Measurements from ENCODE around the gene TRAPPC3.
A peak's percentile ranks its signal among the peaks of the same experiment; 100 is the strongest.

TRAPPC3 gene

DNA sequence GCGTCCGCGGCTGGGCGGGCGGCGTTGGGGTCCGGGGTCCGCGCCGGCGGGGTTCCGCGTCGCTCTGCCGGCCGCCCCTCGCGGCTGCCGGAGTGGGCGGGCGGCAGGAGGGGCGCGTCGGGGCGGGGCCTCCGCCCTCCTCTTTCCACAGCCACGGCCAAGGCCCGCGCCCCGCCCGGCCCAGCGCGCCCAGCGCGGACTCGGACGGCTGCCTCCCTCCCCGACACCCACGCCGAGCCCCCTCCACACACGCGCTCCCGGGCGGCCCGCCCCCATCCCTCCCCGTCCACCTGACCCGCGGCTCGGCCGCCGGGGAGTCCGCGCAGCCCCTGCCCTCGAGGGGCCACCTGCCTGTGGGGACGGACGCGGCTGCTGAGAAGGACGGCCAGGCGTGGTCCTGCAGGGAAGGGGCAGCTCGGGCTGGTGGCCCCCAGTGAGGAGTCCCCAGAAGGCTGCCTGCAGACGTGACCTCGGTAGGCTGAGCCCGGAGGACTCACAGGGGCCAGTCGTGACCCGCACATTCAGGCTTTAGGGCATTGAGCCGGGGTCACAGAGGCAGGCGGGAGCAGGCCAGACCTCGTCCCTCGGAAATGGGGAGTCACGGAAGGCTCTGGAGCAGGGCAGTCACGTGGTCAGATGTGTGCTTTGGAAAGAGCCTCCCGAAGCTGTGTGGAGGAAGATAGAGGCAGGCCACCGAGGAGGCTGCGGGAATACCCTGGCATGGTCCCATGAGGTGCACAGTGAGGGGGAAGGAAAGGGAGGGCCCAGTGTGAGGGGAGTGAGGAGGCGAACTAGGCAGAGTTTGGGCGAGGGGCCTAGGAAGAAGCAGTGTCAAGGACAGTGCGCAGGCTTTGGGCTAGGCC is 23.9 kb downstream of the TRAPPC3 start, which contains the start of gene COL8A2:
Gene COL8A2, minus strand, starts transcription at position 94 of the 863 bp plus-strand sequence. CDS start 24,980 bp downstream, outside the sequence.
- no peak for DNase-seq

DNA sequence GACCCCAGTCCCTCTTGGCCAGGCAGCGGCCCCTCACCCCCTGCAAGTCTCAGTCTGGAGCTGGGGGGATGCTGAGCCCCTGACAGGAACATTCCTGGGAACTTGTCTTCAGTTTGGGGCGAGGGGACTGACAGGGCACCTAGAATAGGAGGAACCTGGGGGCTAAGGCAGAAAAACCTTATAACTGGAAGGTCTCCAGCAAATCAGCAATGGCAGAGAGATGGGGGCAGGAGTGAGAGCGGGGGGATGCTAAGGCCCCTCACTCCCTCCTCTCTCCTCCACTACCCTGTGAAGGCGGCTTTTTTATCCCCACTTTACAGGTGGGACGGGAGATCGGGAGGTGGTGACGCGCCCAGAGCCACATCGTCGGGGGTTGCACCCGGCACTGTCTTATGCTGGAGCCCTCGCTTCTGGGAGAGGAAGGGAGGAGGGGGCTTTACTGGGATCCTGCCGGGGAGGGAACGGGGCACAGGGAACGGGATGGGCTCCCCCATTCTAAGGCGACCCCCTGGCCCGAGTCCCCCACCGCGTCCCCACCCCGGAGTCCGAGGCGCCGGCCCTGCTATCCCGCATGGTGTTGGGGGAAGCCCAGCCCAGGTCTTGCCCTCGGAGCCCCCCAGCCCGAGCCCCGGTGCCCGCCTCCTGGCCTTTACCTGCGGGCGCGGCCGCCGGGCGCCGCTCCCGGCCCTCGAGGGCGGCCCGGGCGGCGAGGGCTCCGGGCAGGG is 24.7 kb downstream of the TRAPPC3 start:
- DNase-seq, result no peak

DNA sequence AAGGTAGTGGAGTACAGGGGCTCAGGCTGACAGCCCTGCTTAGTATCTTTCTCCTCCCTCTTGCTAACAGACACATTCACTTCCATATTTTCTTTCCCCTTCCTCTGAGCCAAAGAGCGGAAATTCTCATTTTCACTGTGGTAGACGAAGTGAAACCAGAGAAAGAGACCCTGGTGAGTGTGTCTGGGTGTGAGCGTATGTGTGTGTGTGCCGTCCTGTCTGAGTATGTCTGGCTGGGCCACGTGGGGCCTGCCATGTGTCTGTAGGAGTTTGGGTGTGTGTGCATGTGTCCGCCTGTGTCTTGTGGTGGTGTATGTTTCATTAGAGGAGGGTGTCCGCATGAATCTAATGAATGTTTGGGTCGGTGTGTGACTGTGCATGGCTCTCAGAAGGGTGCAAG is 25.9 kb downstream of the TRAPPC3 start:
- no peak for DNase-seq

DNA sequence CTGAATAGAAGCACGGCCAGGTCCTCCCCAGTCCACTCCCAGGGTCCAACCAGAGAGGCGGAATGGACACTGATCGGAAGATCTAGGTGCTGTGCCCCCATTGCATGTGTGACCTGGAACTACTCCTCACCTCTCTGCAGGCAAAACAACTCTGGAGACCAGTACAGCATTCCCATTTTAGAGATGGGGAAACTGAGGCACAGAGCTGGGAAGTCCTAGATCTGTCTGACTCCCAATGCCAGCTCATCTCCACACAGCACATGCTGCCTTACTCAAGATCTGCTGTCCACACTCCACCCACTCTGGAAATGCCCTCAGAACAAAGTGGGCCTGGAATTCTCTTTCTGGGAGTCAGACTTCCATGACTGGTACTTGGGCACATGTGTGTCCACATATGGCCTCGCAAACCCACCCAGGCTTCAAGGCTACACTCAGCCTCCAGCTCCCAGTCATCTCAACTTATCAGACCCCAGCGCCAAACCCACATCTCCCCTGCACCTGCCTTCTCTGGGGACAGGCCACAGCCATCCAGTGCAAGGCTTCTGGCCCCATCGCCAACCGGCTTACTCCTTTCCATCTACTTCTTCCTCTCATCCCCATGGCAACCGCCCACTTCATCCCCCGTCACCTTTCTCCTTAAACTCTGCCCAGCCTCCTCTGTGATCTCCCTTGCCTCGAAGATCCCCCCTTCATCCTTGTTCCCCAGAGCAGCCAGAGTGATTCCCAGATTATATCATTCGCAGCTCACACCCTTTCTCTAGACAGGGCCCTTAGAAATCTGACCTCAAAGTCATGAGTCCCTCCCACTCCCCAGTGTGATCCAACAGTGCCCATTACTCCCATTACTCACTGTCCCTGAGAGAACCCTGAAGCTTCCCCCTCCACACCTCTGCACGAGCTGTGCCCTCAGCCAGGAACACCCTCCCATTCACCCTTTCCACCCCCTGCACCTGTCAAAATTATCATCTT is 26.9 kb downstream of the TRAPPC3 start:
- no peak for DNase-seq

DNA sequence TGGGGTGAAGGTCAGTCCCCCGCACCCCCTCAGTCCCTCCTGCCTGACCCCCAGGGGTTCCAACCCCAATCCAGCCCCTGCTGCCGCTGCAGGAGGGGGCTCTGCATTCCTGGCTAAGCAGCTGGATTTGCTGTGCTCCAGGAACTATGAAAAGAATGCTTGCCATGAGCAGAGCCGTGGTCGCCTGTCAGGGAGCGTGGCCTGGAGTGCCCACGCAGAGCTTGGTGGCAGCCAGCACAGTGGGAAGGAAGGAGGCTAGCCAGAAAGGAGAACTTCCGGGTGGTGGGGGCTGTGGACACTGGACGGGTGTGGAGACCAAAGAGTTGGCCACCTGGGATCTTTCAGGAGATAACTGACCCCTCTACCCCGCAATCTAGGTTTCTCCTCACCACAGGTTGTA is 29.8 kb downstream of the TRAPPC3 start:
- no peak for DNase-seq

DNA sequence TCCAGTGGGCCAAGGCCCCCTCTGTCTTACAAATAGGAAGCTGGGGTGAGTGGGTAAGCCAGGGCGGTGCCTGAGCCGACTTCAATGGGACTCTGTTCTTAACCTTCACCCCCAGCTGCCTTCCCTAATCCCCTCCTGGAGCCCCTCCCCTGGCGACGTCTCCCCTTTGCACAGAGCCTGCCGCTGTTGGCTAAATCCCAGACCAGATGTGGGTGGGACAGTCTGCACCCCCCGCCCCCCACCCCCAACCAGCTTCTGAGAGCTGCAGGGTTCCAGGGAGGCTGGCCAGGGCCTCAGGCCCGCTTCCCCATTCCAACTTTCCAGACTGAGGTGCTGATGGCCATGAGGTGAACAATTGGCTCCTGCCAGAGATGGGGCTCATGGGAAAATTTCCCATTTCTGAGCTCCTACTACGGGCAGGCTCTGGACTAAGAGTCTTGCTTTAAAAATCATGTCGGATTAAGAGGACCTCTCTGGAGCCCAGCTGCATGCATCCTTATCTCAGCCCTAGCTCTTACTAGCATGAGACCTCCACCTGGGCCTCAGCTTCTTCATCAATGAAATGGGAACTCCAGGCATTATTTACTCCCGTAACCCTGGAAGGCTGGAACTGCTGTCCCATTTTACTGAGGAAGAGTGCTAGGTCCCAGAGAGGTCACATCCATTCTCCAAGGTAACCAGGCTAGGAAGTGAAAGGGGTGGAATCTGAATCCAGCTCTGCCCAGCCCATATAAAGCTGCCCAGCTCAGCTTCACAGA is 30.7 kb downstream of the TRAPPC3 start:
- DNase-seq, result no peak

DNA sequence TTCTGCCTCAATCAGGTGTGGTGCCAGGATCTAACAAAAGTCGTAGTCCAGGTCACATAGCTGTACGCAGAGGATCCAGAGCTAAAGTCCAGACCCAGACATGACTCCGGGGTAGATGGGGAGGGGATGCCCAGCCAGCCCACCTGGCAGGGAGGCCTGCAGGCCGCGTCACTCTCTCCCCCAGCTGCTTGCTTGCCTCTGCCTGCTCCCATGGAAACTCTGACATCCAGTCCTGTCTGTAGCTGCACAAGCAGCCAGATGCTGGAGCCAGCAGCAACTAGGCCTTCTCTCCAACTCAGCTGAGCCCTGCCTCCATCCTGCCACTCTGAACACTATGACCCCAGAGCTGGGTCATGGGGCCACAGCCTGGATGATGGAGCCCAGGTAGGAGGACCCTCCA is 32.4 kb downstream of the TRAPPC3 start:
- DNase-seq, result no peak

DNA sequence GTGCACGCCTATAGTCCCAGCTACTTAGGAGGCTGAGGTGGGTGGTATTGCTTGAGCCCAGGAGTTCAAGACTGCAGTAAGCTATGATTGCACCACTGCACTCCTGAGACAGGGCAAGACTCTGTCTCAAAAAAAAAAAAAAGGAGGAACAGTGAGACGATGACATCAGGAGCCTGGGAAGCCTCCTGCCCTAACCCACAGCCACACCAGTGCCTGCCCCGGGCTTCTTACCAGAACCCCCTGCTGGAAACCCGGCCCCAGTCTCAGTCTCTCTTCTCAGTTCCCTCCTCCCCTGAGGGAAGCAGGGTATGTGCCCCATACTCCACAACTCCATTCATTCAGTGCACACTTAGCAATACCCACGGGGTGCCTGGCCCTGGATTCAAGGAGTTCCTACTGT is 33.4 kb downstream of the TRAPPC3 start:
- no peak for DNase-seq

DNA sequence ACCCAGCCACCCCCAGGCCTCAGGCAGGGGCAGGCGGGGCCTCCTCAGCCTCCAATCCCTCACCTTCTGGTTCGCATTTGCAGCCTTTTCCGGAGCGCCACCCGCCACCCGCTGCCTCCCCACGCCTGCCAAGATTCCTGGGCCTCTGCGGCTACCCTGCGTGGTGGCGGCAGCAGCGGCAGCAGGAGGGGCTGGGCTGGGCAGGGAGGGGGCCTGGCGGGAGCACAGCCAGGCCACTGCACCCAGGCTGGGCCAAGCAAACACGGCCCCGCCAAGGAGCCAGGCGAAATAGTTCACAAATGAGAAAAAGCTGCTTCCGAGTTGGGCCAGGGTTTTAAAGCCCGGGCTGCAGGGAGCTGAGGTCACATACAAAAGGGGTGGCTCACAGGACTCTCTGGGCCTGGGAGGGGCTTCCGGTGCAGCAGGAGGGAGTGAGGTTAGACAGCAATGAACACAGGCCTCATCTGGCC is 34.1 kb downstream of the TRAPPC3 start:
- no peak for DNase-seq

DNA sequence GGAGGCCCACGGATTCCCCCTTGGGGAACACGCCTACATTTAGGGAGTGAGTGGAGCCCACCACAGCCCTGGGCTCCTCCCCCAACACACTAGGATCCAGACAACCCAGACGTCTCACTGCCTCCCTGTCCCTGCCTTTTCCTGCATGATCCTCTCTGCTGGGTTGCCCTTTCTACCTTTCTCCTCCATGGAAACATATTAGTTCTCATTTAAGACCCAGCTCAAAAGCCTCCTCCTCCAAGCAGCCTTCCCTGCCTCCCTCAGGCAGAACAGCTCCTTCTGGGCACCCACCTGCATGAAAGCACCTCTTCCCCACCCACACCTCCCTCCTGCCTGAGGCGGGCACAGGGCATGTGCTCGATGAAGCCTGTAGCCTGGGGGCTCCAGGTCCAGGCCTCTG is 34.9 kb downstream of the TRAPPC3 start:
- no peak for DNase-seq

DNA sequence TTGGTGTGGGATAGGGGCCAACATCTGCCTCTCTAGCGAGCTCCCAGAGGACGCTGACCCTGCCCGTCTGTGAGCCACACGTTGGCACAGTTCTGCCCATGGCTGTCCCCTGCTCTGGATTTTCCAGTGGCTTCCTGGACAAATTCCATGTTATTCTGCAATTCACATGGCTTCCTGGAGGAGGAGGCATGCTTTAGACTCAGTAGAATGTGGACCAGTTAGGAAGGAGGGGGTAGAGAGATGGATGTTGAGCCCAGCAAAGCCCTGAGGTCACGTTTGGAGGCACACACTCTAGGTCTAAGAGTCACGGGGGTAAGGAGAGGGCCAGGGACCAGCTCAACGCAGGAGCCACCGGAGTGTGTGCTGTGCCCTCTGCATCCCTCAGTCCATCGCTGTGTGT is 36.5 kb downstream of the TRAPPC3 start:
- DNase-seq, result no peak

DNA sequence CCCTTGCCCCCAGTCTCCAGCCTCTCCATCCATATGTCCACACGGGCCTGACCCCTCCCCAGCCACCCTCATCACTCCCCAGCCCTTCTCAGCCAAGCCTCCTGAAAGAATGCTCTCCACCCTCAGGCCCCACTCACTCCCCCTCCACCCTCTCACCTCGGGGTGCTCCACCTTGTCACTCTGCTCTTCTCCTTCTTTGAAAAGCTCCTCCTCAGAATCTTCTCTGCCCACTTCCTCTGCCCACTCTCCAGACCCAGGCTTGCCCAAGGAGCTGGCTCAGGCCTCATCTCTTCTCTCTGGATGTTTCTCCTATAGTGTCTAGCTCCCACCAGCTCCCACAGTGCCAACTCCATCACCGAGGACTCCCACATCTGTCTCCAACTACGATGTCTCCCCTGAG is 38.1 kb downstream of the TRAPPC3 start:
- no peak for DNase-seq

DNA sequence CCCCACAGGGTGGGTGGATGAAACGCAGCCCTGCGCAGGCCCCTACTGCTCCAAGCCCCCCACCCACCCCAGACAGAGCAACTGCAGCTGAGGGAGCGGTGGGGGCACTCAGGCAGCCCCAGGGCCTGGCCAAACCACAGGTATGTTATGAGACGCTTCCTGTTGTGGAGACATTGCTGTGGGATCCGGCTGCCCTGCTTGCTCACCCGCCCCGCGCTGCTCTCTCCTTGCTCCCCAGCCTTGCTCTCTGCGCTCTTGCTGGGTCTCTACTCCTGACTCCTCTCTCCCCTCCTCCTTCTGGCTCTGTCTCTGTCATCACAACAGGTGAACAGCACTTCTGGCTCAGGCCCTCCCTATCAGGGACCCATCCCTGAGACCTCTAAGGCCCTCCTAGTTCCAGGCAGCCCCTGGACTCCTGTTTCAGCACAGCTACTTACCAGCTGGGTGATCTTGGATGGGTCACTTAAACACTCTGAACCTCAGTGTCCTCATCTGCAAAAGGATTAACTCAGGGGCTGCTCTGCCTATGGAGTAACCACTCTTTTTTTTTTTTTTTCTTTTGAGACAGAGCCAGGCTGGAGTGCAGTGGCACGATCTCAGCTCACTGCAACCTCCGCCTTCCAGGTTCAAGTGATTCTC is 40.1 kb downstream of the TRAPPC3 start:
- peak in 1 of 2 experiments; percentile 16 for DNase-seq

DNA sequence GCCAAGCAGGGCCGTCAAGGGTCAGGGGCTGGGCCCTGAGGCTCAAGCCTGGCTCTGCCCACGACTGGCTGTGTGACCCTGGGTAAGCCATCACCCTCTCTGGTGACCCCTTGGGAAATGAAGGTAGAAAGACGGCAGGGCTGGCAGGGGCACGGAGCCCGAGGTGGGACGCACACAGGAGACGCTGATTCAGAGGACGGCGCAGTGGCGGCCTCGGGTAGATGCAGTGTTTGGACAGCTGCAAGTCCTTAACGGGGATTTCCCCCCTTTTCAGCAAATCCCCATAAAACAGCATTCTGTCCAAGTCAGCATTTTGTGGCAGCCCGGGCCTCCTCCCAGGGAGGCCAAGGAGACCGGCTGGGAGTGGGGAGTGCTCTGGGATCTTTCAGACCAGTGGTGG is 41.0 kb downstream of the TRAPPC3 start:
- DNase-seq, result no peak

DNA sequence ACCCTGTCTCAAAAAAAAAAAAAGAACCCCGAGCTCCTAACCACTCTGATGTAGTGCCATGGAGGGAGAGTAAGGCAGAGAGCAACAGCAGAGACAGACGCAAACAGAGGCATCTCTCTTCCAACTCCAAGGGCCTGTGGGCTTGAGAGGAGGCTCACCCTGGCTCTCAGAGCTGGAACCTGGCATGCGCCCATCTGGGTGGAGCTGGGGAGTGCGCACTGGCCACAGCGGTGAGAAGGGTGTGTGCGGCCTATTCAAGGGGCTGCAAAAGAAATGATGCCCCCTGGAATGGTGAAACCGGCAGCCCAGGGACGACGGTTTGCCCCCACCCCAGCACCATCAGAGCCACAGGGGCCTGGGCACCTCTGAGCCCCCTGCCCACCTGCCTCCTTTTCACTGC is 41.9 kb downstream of the TRAPPC3 start:
- DNase-seq, result no peak

DNA sequence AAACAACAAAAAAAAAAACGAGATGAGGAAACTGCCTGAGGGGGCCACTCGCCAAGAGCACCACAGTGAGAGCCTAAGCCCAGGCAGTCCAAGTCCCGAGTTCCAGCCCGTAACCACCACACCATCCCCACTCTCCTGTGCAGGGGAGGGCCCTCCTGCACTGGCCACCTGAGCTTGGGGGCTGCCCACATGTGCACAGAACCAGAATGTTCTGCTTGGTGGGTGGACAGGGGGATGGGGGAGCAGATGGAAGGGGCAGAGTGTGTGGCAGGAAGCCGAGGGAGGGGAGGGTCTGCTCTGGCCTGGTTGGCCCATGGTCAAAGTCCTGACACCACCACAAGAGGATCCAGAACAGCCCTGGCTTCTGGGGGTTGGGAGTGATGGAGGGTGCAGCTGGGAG is 43.0 kb downstream of the TRAPPC3 start:
- no peak for DNase-seq

DNA sequence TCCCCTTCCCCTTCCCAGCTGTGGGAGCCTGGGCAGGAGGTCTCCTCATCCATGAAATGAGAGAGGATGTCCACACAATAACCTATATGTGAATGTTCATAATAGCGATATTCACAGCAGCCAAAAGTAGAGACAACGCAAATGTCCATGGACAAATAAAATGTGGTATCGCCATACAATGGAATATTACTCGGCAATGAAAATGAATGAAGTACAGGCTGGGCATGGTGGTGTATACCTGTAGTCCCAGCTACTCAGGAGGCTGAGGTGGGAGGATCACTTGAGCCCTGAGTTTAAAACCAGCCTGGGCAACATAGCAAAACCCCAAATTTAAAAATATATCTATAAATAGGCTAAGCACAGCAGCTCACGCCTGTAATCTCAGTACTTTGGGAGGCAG is 47.7 kb downstream of the TRAPPC3 start:
- DNase-seq, result no peak

DNA sequence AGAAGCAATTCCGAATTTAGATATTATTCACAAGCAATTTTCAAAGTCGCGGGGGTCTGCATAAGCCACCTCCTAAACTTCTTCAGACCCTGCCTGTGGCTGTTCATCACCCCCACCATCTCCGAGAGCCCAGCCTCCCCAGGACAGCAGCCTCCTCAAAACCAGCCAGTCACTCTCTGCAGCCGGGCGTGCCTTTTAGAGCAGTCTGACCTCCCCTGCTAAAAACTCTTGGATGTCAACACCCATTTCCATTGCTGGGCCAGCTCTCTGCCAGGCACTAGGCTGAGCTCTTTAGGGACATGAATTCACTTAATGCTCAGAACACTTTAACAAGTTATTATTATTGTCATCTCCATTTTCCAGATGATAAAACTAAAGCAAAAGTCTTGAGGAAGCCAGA is 48.9 kb downstream of the TRAPPC3 start:
- DNase-seq, result no peak

DNA sequence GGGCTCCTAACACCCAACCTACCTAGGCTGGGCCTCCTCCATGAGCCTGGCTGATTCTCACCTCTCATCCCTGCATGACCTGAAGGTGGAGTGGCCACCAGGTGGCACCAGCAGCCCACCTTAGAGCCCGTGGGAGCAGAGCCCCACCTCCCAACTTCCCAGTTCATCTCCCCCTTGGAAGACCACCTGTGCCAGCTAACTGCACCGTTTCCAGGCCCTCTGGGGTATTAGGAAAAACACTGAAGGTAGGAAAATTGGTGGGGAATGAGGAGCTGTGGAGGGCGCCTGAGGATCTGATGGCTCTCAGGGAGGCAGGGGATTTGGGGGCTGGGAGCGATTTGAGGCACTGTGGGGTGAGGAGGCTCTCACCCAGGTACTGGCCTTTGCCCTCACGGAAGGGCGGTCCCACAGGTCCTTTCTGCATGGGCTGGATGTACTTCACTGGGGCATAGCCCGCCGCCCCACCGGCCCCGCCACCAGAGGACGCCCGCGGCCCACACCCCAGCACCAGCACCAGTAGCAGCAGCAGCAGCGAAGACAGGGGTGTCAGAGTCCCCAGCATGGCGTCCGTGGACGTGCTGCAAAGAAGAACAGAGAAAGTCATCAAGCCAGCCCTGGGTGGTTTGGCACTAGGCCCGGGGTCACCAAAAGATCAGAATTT is 49.5 kb downstream of the TRAPPC3 start:
- DNase-seq, result peak in 1 of 2 experiments; percentile 39

DNA sequence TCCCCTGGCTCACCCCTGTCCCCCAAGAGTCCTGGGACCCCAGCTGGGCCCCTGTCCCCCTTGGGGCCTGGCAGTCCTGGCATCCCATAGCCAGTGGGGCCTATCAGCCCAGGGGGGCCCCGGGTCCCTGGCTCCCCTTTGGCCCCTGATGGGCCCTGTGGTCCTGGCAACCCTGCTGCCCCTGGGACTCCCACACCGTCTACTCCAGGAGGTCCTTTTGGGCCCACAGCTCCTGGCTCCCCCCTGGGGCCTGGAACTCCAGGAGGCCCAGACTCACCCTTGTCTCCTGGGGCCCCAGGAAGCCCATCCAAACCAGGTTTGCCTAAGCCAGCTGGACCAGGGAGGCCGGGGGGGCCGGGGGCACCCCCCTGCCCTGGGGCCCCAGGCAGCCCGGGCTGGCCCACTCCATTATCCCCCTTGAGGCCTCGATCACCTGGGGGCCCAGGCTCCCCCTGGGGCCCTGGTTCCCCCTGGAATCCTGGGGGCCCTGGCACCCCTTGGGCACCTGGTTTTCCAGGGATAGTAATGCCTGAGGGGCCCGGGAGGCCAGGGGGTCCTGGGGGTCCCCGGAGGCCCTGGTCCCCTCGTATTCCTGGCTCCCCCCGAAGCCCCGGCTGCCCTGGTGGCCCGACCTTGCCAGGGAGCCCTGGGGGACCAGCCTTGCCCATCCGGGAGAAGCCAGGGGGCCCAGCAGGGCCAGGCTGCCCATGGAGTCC is 50.5 kb downstream of the TRAPPC3 start:
- DNase-seq, result no peak
